K562 (cell line): ENCODE data around the gene ITPKB.

Experiments
- BRF2 ChIP-seq: IDR thresholded peaks from 3 replicates; pipeline ENCODE4 v1.6.1; 2011; ENCODE audit warnings: borderline replicate concordance, mild to moderate bottlenecking; ENCODE audit not compliant: insufficient read length, insufficient read depth
- CSDE1 ChIP-seq, 2 experiments: fragments of 450-650 bp; IDR thresholded peaks; 2 replicates each; pipeline ENCODE4 v1.6.1; 2016; ENCODE audit warnings: mild to moderate bottlenecking in 1 of 2
- CTCF ChIP-seq, 3 experiments: IDR thresholded peaks in 2 of 3; conservative IDR thresholded peaks in 1 of 3; 2 replicates each; pipeline ENCODE4 v1.5.1; 2011 to 2012; ENCODE audit warnings: low read length in 3 of 3, mild to moderate bottlenecking in 3 of 3, control low read depth in 2 of 3, improper control_type of control experiment in 1 of 3, inconsistent platforms in 1 of 3, low read depth in 1 of 3, mixed read lengths in 1 of 3, moderate library complexity in 1 of 3; ENCODE audit not compliant: insufficient read depth in 2 of 3
- ELK1 ChIP-seq: sonication (generic); formaldehyde crosslinking; IDR thresholded peaks from 2 replicates; pipeline ENCODE4 v1.8.1; 2022; ENCODE audit warnings: missing genetic modification reagents
- NR3C1 ChIP-seq: sonication (generic); formaldehyde crosslinking; IDR thresholded peaks from 2 replicates; pipeline ENCODE4 v1.8.1; 2022; ENCODE audit warnings: missing genetic modification reagents
- POLR2A ChIP-seq: fragments of 450-650 bp; conservative IDR thresholded peaks from 2 replicates; pipeline ENCODE4 v1.6.1; 2016
- RBM22 ChIP-seq: fragments of 200-400 bp; formaldehyde crosslinking; IDR thresholded peaks from 2 replicates; pipeline ENCODE4 v1.6.1; 2018; ENCODE audit warnings: low read length, low read depth; ENCODE audit not compliant: poor library complexity, severe bottlenecking
- SP2 ChIP-seq: IDR thresholded peaks from 2 replicates; pipeline ENCODE4 v1.6.1; 2011; ENCODE audit warnings: mild to moderate bottlenecking, low read depth, low read length, moderate library complexity; ENCODE audit not compliant: poor library complexity, severe bottlenecking; ENCODE audit errors: extremely low read depth
- ZNF143 ChIP-seq: sonication (generic); formaldehyde crosslinking; IDR thresholded peaks from 2 replicates; pipeline ENCODE4 v1.9.0; 2022; ENCODE audit warnings: mild to moderate bottlenecking, missing genetic modification reagents
- ZNF197 ChIP-seq: fragments of 200-800 bp; sonication (Bioruptor generic); IDR thresholded peaks from 2 replicates; pipeline ENCODE4 v1.6.1; 2016; ENCODE audit warnings: low read depth, missing genetic modification characterization, missing compliant biosample characterization
- ZZZ3 ChIP-seq: fragments of 450-650 bp; IDR thresholded peaks from 2 replicates; pipeline ENCODE4 v1.6.1; 2016; ENCODE audit warnings: antibody characterized with exemption, mild to moderate bottlenecking, moderate library complexity
- TF ChIP-seq, protein P1 (sequence below), 2 experiments: IDR thresholded peaks; 2 replicates each; pipeline ENCODE4 v1.6.1; 2011; ENCODE audit warnings: borderline replicate concordance in 1 of 2, control low read depth in 1 of 2, low read depth in 1 of 2, low read length in 1 of 2, mild to moderate bottlenecking in 1 of 2, mixed read lengths in 1 of 2, moderate library complexity in 1 of 2; ENCODE audit not compliant: insufficient read depth in 1 of 2, insufficient read length in 1 of 2, poor library complexity in 1 of 2, severe bottlenecking in 1 of 2; ENCODE audit errors: extremely low read depth in 1 of 2

- TF ChIP-seq, protein P1, sequence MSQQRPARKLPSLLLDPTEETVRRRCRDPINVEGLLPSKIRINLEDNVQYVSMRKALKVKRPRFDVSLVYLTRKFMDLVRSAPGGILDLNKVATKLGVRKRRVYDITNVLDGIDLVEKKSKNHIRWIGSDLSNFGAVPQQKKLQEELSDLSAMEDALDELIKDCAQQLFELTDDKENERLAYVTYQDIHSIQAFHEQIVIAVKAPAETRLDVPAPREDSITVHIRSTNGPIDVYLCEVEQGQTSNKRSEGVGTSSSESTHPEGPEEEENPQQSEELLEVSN (IDR thresholded peaks at IDR 0.05; ENCODE audit: borderline replicate concordance in 1 of 2, extremely low read depth in 1 of 2, insufficient read depth in 1 of 2, insufficient read length in 1 of 2, low read depth in 1 of 2, low read length in 1 of 2, poor library complexity in 1 of 2, severe bottlenecking in 1 of 2) = no peak
- TF ChIP-seq BRF2 (no peak), SP2 (no peak), CSDE1 (IDR thresholded peaks at IDR 0.05) (no peak), CTCF (IDR thresholded peaks at IDR 0.05 in 2 of 3, conservative IDR thresholded peaks at IDR 0.05 in 1 of 3; ENCODE audit: insufficient read depth in 2 of 3, low read depth in 1 of 3, low read length in 3 of 3) (no peak), ZNF143 (CRISPR knock-in tag) (no peak), POLR2A (no peak), ELK1 (no peak), ZNF197 (CRISPR knock-in tag) (no peak), NR3C1 (no peak), ZZZ3 (no peak), RBM22 (no peak)
Measured at GRCh38 chr1:226731257-226731893, 7.7 kb downstream of the ITPKB start.
